Smooth muscle cell (in vitro differentiated cells): ENCODE results near the gene INSYN2A. TPM values are rescaled to one million over a fixed set of nuclear protein-coding genes. Genes with fewer than 3 reads are reported as not detected.

Source experiments
- DNase-seq: peaks from one replicate; lab custom pipeline; 2025; ENCODE audit not compliant: unreplicated experiment; lab: John Stamatoyannopoulos, UW
- H2AFZ ChIP-seq: fragments of 200-600 bp; sonication (generic); 2 replicates; pipeline ENCODE4 v1.6.0; 2016; ENCODE audit warnings: antibody characterized with exemption, low read depth, mild to moderate bottlenecking
- H3F3A ChIP-seq: fragments of 200-600 bp; sonication (generic); 2 replicates; pipeline ENCODE4 v1.6.0; 2017; ENCODE audit warnings: antibody characterized with exemption, low read depth
- H3K27ac ChIP-seq: fragments of 200-600 bp; sonication (generic); 2 replicates; pipeline ENCODE4 v1.5.1; 2016; ENCODE audit warnings: low read depth, mild to moderate bottlenecking
- H3K27me3 ChIP-seq: fragments of 200-600 bp; sonication (generic); 2 replicates; pipeline ENCODE4 v1.6.1; 2016; ENCODE audit warnings: low read depth, mild to moderate bottlenecking
- H3K36me3 ChIP-seq: fragments of 200-600 bp; sonication (generic); 2 replicates; pipeline ENCODE4 v1.5.1; 2016; ENCODE audit warnings: low read depth
- H3K4me1 ChIP-seq: fragments of 200-600 bp; sonication (generic); 2 replicates; pipeline ENCODE4 v1.5.1; 2016; ENCODE audit warnings: low read depth
- H3K4me2 ChIP-seq: fragments of 200-600 bp; sonication (generic); 2 replicates; pipeline ENCODE4 v1.6.0; 2016; ENCODE audit warnings: mild to moderate bottlenecking
- H3K4me3 ChIP-seq: fragments of 200-600 bp; sonication (generic); 2 replicates; pipeline ENCODE4 v1.5.1; 2016; ENCODE audit warnings: mild to moderate bottlenecking
- H3K79me2 ChIP-seq: fragments of 200-600 bp; sonication (generic); 2 replicates; pipeline ENCODE4 v1.6.0; 2016; ENCODE audit warnings: low read depth, mild to moderate bottlenecking
- H3K9ac ChIP-seq: fragments of 200-600 bp; sonication (generic); 2 replicates; pipeline ENCODE4 v1.6.0; 2016; ENCODE audit warnings: low read depth
- H3K9me3 ChIP-seq: fragments of 200-600 bp; sonication (generic); replicated peaks from 2 replicates; pipeline ENCODE4 v1.5.1; 2016; ENCODE audit warnings: low read depth
- H4K20me1 ChIP-seq: fragments of 200-600 bp; sonication (generic); 2 replicates; pipeline ENCODE4 v1.6.0; 2016; ENCODE audit warnings: low read depth
- CTCF ChIP-seq: fragments of 200-600 bp; sonication (generic); IDR thresholded peaks from 2 replicates; pipeline ENCODE4 v1.5.1; 2017; ENCODE audit warnings: borderline replicate concordance, mild to moderate bottlenecking, antibody characterized with exemption; ENCODE audit not compliant: insufficient read depth, poor library complexity, severe bottlenecking
- WGBS: methylation state at CpG from one replicate; pipeline ENCODE4 v1.1.7; 2016; ENCODE audit warnings: low lambda C conversion rate; 5-methylcytosine and 5-hydroxymethylcytosine counted together
- polyA plus RNA-seq: library from polyadenylated mRNA; unstranded; fragments of >200 nt; fragmentation: Nextera tagmentation; extraction: Ambion mirVana; gene quantifications from 2 replicates; pipeline ENCODE4 v1.2.1, GENCODE V29; 2016
- total RNA-seq: library from RNA; depleted of rRNA; stranded (reverse); fragments of >200 nt; gene quantifications from 2 replicates; pipeline ENCODE4 v1.2.3, GENCODE V29; 2014

The INSYN2A gene
- total and polyA plus RNA-seq, 2 experiments from 2014 or later, result 0.09 to 0.15 TPM

- H3K27me3 ChIP-seq, result no peaks in the 10 kb centered on the region
- DNase-seq, result no peak
- H3K4me3 ChIP-seq, result no peak overlapping the region
- no peaks in the 10 kb centered on the region for H3K4me1 ChIP-seq
- peaks cover 32% of the 10 kb centered on the region for H4K20me1 ChIP-seq
- no peak overlapping the region for H3K27ac ChIP-seq
- no peaks in the 10 kb centered on the region for H3K36me3 ChIP-seq
- no peaks in the 10 kb centered on the region for H3K9me3 ChIP-seq
- H3F3A ChIP-seq, result no peaks in the 10 kb centered on the region
- no peak overlapping the region for H2AFZ ChIP-seq
- H3K79me2 ChIP-seq, result no peaks in the 10 kb centered on the region
- no peak overlapping the region for H3K9ac ChIP-seq
- TF ChIP-seq CTCF, result no peak
- H3K4me2 ChIP-seq, result no peak overlapping the region
- 95% methylated on average over 1 of the region's 1 CpG for WGBS
These were observed 31.3 kb upstream of the INSYN2A start for GRCh38 chr10:127227663-127228062.

- peaks cover 29% of the 10 kb centered on the region for H4K20me1 ChIP-seq
- no peak overlapping the region for H3K4me2 ChIP-seq
- no peak for DNase-seq
- no peaks in the 10 kb centered on the region for H3F3A ChIP-seq
- no peak overlapping the region for H3K4me3 ChIP-seq
- no peak overlapping the region for H3K27ac ChIP-seq
- no peak overlapping the region for H2AFZ ChIP-seq
- no peaks in the 10 kb centered on the region for H3K4me1 ChIP-seq
- H3K9ac ChIP-seq, result no peak overlapping the region
- no peaks in the 10 kb centered on the region for H3K9me3 ChIP-seq
- no peak for TF ChIP-seq CTCF
- no peaks in the 10 kb centered on the region for H3K27me3 ChIP-seq
- no peaks in the 10 kb centered on the region for H3K79me2 ChIP-seq
- 95% methylated on average over 10 of the region's 10 CpGs for WGBS
- no peaks in the 10 kb centered on the region for H3K36me3 ChIP-seq
These were observed 30.6 kb upstream of the INSYN2A start for GRCh38 chr10:127227027-127227426.

GRCh38 chr10:127221281-127221680 lies 24.9 kb upstream of the INSYN2A start:
- Histone ChIP-seq H4K20me1 (peaks cover 49% of the 10 kb centered on the region), H3K4me2 (no peak overlapping the region), H3K27ac (no peak overlapping the region), H3K36me3 (no peaks in the 10 kb centered on the region), H3F3A (no peaks in the 10 kb centered on the region), H3K79me2 (no peaks in the 10 kb centered on the region), H3K9me3 (no peaks in the 10 kb centered on the region), H3K4me3 (no peak overlapping the region), H3K4me1 (no peaks in the 10 kb centered on the region), H3K27me3 (no peaks in the 10 kb centered on the region), H2AFZ (no peak overlapping the region), H3K9ac (no peak overlapping the region)
- TF ChIP-seq CTCF, result no peak
- WGBS, result 92% methylated on average over 3 of the region's 3 CpGs
- DNase-seq, result no peak

- H3K4me3 ChIP-seq, result no peak overlapping the region
- no peaks in the 10 kb centered on the region for H3K4me1 ChIP-seq
- no peaks in the 10 kb centered on the region for H3F3A ChIP-seq
- H4K20me1 ChIP-seq, result peaks cover 49% of the 10 kb centered on the region
- H3K9me3 ChIP-seq, result no peaks in the 10 kb centered on the region
- H3K9ac ChIP-seq, result no peak overlapping the region
- TF ChIP-seq CTCF, result no peak
- WGBS, result 99% methylated on average over 3 of the region's 3 CpGs
- H3K27ac ChIP-seq, result no peak overlapping the region
- H3K4me2 ChIP-seq, result no peak overlapping the region
- H3K36me3 ChIP-seq, result no peaks in the 10 kb centered on the region
- no peaks in the 10 kb centered on the region for H3K27me3 ChIP-seq
- H2AFZ ChIP-seq, result no peak overlapping the region
- no peaks in the 10 kb centered on the region for H3K79me2 ChIP-seq
- no peak for DNase-seq
These were observed 22.3 kb upstream of the INSYN2A start for GRCh38 chr10:127218658-127219057.
